ENCODE results near the gene ATIC. TPM values are rescaled to one million over a fixed set of nuclear protein-coding genes. Genes with fewer than 3 reads are reported as not detected.

ATIC gene
- total RNA-seq, 1 donor = 20.3 TPM

DNA sequence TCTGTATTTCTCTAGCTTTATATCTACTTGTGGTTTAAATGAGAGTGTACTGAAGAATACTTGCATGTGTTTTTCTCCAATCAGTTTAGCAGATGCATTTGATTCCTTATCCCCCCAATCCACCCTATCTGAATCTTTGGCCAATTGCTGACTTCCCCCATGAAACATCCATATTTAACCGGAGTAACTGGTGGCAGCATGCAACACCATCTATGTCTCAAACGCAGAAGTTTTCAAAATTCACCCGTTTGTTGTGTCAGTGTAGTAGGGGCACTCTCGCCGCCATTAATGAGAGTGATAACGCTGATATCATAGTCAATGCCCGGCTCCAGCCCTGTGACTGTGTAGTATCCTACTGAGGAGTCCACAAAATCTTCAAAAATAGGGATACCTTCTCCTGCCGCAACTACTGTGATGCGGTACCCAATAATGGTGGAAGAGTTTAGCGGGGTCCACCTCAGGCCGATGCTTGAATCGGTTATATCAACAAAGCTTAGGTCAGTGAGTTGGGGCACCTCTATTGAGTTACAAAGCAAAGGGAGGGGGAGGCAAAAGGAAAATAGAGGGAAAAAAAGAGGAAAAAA, 80.9 kb downstream of the ATIC start:
- TF ChIP-seq, protein P1, sequence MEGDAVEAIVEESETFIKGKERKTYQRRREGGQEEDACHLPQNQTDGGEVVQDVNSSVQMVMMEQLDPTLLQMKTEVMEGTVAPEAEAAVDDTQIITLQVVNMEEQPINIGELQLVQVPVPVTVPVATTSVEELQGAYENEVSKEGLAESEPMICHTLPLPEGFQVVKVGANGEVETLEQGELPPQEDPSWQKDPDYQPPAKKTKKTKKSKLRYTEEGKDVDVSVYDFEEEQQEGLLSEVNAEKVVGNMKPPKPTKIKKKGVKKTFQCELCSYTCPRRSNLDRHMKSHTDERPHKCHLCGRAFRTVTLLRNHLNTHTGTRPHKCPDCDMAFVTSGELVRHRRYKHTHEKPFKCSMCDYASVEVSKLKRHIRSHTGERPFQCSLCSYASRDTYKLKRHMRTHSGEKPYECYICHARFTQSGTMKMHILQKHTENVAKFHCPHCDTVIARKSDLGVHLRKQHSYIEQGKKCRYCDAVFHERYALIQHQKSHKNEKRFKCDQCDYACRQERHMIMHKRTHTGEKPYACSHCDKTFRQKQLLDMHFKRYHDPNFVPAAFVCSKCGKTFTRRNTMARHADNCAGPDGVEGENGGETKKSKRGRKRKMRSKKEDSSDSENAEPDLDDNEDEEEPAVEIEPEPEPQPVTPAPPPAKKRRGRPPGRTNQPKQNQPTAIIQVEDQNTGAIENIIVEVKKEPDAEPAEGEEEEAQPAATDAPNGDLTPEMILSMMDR (IDR thresholded peaks at IDR 0.05; ENCODE audit: insufficient read depth, low read depth, low read length) = no peak
- DNase-seq (ENCODE audit: low read depth) = no peak

DNA sequence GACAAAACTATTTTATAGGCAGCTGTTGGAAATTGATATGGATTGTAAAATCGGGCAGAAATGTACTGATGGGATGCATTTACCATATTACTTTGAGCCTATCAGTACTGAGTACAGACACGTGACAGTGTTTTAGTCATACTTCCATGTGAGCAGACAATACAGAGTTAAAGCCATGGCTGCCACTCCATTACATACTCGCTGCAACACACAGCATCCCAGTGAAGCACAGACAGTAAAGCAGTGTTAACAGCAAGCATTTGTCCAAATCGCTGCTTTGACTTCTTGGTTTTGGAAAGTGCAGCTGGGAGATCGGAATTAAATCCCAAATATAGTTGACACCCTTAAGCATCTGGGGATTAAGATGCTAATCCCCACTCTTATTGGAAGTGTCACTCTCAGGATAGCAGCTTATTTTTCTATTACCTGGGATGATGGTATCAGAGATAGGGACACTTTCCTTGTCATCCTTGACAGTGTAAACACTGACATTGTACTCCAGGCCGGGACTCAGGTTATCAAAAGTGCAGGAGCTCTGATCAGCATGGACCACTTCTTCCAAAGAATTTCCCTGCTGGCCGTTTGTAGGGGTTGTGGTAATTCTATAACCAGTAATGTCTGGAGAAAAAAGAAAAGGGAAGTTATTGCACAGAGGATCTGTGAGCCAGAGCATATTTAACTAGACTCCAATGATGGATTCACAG, 82.4 kb downstream of the ATIC start:
- DNase-seq (ENCODE audit: low read depth) = no peak
- TF ChIP-seq, protein P1 (IDR thresholded peaks at IDR 0.05; ENCODE audit: insufficient read depth, low read depth, low read length) = no peak
- H3K4me3 ChIP-seq (ENCODE audit: low read depth, low read length) = no peak overlapping the region

More for the DNA sequence above, 80.9 kb downstream of the ATIC start:
- no peak overlapping the region for H3K4me3 ChIP-seq (ENCODE audit: low read depth, low read length)

- no peak for DNase-seq (ENCODE audit: low read depth)
- TF ChIP-seq, protein P1 (IDR thresholded peaks at IDR 0.05; ENCODE audit: insufficient read depth, low read depth, low read length) = no peak
- H3K4me3 ChIP-seq (ENCODE audit: low read depth, low read length) = no peak overlapping the region
Observed at GRCh38 chr2:215395687-215396460, 84.0 kb downstream of the ATIC start.

GRCh38 chr2:215396595-215397313, 84.9 kb downstream of the ATIC start:
- DNase-seq (ENCODE audit: low read depth) = peak; percentile 93
- H3K4me3 ChIP-seq (ENCODE audit: low read depth, low read length) = no peak overlapping the region
- TF ChIP-seq, protein P1 (IDR thresholded peaks at IDR 0.05; ENCODE audit: insufficient read depth, low read depth, low read length) = no peak

DNA sequence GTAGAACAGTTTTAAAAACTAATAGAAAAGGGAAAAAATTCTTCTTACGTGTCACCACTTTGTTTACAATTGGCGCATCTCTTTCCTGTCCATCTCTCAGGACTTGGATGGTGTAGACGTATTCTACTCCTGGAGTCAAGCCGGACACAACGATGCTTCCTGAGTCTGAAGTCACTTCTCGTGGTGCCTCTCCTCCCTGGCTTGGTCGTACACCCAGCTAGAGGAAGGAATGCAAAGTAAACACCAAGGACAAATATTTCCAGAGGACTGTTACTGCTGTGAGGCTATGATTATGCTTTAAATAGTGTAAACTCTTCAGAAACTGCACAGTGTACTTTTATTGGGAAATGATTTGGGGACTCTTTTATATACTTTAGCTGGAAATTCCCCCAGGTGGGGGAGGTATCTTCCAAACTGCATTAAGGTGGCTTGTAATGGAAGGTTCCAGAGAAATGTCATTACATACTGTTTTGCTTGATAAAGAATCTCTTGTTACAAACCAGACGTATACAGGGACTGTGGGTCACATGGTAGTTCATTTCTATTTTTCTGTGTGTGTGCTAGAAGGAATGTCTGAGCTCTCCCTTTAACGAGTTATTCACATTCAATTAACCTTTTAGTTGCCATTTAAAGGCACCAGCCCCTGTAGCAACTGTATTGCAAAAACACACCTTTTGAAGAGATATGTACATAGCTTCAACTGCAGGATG, 85.9 kb downstream of the ATIC start:
- H3K4me3 ChIP-seq (ENCODE audit: low read depth, low read length) = no peak overlapping the region
- DNase-seq (ENCODE audit: low read depth) = peak; percentile 57
- TF ChIP-seq, protein P1 (IDR thresholded peaks at IDR 0.05; ENCODE audit: insufficient read depth, low read depth, low read length) = peak; percentile 36

All from fibroblast of villous mesenchyme (primary cell).